NCI-H510A treated with DMSO at 0.1 percent for 48 hours (cell line): ENCODE data around the gene ZMYND15.

ENCODE experiments used
- DNase-seq: peaks from one replicate; lab custom pipeline; 2025; lab: John Stamatoyannopoulos, UW

ZMYND15 gene

GRCh38 chr17:4786516-4786915 is 46.9 kb downstream of the ZMYND15 start:
- DNase-seq = no peak

GRCh38 chr17:4788159-4788806 is 48.6 kb downstream of the ZMYND15 start:
- no peak for DNase-seq

GRCh38 chr17:4788807-4789700 is 49.4 kb downstream of the ZMYND15 start, which contains the start of gene GLTPD2:
TSS of gene GLTPD2 (plus strand) at chr17:4788964. CDS start at chr17:4789012, 48 bp downstream.
- peak; percentile 21 for DNase-seq

GRCh38 chr17:4789701-4789950 is 50.0 kb downstream of the ZMYND15 start:
- DNase-seq = peak; percentile 72

GRCh38 chr17:4789951-4790704 is 50.5 kb downstream of the ZMYND15 start:
- DNase-seq = peak; percentile 86

- no peak for DNase-seq
Measured at GRCh38 chr17:4790705-4791088, 51.1 kb downstream of the ZMYND15 start.

- DNase-seq = no peak
Measured at GRCh38 chr17:4795168-4795567, 55.5 kb downstream of the ZMYND15 start.
